ENCODE data around the gene MRM3.
"Not testable (repeated sequence)": the region's sequence is repeated elsewhere in the genome, so short reads cannot be mapped to it uniquely, and the experiment has no call there.

The MRM3 gene

GRCh38 chr17:742147-742793 is 39.9 kb upstream of the MRM3 start:
- no peak for DNase-seq
- Histone ChIP-seq H3K4me3 (ENCODE audit: low read depth, low read length) (no peak overlapping the region), H3K27me3 (no peaks in the 10 kb centered on the region), H3K4me1 (no peaks in the 10 kb centered on the region), H3K36me3 (peaks cover 31% of the 10 kb centered on the region), H3K9me3 (no peaks in the 10 kb centered on the region)
- TF ChIP-seq, protein P1, sequence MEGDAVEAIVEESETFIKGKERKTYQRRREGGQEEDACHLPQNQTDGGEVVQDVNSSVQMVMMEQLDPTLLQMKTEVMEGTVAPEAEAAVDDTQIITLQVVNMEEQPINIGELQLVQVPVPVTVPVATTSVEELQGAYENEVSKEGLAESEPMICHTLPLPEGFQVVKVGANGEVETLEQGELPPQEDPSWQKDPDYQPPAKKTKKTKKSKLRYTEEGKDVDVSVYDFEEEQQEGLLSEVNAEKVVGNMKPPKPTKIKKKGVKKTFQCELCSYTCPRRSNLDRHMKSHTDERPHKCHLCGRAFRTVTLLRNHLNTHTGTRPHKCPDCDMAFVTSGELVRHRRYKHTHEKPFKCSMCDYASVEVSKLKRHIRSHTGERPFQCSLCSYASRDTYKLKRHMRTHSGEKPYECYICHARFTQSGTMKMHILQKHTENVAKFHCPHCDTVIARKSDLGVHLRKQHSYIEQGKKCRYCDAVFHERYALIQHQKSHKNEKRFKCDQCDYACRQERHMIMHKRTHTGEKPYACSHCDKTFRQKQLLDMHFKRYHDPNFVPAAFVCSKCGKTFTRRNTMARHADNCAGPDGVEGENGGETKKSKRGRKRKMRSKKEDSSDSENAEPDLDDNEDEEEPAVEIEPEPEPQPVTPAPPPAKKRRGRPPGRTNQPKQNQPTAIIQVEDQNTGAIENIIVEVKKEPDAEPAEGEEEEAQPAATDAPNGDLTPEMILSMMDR (IDR thresholded peaks at IDR 0.05; ENCODE audit: low read depth, low read length) = no peak

GRCh38 chr17:743139-743538 is 39.0 kb upstream of the MRM3 start:
- no peaks in the 10 kb centered on the region for H3K9me3 ChIP-seq
- H3K27me3 ChIP-seq = no peaks in the 10 kb centered on the region
- DNase-seq = no peak
- H3K4me3 ChIP-seq (ENCODE audit: low read depth, low read length) = no peak overlapping the region
- H3K36me3 ChIP-seq = peaks cover 36% of the 10 kb centered on the region
- TF ChIP-seq, protein P1 (IDR thresholded peaks at IDR 0.05; ENCODE audit: low read depth, low read length) = no peak
- H3K4me1 ChIP-seq = no peaks in the 10 kb centered on the region

- Histone ChIP-seq H3K27me3 (no peaks in the 10 kb centered on the region), H3K4me3 (ENCODE audit: low read depth, low read length) (no peak overlapping the region), H3K9me3 (no peaks in the 10 kb centered on the region), H3K4me1 (no peaks in the 10 kb centered on the region), H3K36me3 (peaks cover 31% of the 10 kb centered on the region)
- TF ChIP-seq, protein P1 (IDR thresholded peaks at IDR 0.05; ENCODE audit: low read depth, low read length) = no peak
- DNase-seq = no peak
These were observed 37.2 kb upstream of the MRM3 start for GRCh38 chr17:744937-745336.

DNA sequence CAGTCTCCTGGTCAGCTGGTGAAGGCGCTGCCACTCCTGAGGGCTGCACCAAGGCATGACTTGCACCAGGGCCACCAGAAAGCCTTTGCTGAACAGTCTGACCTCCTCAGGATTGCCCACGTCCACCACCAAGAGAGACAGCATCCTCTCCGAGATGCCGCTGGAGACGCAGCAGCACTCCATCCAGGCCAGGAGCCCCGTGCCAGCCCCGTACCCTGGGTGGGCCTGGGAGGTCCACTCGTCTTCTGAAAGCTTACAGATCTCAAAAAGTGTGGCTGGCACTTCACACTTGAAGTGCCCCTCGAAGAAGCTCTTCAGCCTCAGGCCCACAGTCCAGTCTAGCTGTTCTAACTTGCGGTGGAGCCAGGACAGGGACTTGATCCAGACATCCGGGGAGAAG is 36.7 kb upstream of the MRM3 start:
- TF ChIP-seq, protein P1 (IDR thresholded peaks at IDR 0.05; ENCODE audit: low read depth, low read length) = no peak
- Histone ChIP-seq H3K4me1 (no peaks in the 10 kb centered on the region), H3K9me3 (no peaks in the 10 kb centered on the region), H3K27me3 (no peaks in the 10 kb centered on the region), H3K4me3 (ENCODE audit: low read depth, low read length) (no peak overlapping the region), H3K36me3 (peaks cover 31% of the 10 kb centered on the region)
- DNase-seq = no peak

GRCh38 chr17:746181-746580 is 36.0 kb upstream of the MRM3 start:
- no peaks in the 10 kb centered on the region for H3K4me1 ChIP-seq
- TF ChIP-seq, protein P1 (IDR thresholded peaks at IDR 0.05; ENCODE audit: low read depth, low read length) = no peak

GRCh38 chr17:746783-747629 is 35.1 kb upstream of the MRM3 start:
- TF ChIP-seq, protein P1 (IDR thresholded peaks at IDR 0.05; ENCODE audit: low read depth, low read length) = no peak
- H3K4me1 ChIP-seq = no peaks in the 10 kb centered on the region
- peaks cover 31% of the 10 kb centered on the region for H3K36me3 ChIP-seq
- no peaks in the 10 kb centered on the region for H3K9me3 ChIP-seq
- no peaks in the 10 kb centered on the region for H3K27me3 ChIP-seq
- DNase-seq = no peak
- no peak overlapping the region for H3K4me3 ChIP-seq (ENCODE audit: low read depth, low read length)

More at GRCh38 chr17:746181-746580, 36.0 kb upstream of the MRM3 start:
- no peaks in the 10 kb centered on the region for H3K9me3 ChIP-seq
- peaks cover 31% of the 10 kb centered on the region for H3K36me3 ChIP-seq
- H3K27me3 ChIP-seq = no peaks in the 10 kb centered on the region
- no peak overlapping the region for H3K4me3 ChIP-seq (ENCODE audit: low read depth, low read length)
- DNase-seq = no peak

DNA sequence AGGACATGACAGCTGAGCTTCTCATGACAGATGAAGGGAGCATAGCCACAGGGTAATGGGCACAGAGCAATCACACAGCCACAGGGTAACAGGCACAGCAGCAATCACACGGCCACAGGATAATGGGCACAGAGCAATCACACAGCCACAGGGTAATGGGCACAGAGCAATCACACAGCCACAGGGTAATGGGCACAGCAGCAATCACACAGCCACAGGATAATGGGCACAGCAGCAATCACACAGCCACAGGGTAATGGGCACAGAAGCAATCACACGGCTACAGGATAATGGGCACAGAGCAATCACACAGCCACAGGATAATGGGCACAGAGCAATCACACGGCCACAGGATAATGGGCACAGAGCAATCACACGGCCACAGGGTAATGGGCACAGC is 33.5 kb upstream of the MRM3 start:
- H3K4me3 ChIP-seq (ENCODE audit: low read depth, low read length); H3K4me1 ChIP-seq; H3K9me3 ChIP-seq; H3K27me3 ChIP-seq; DNase-seq: not testable (repeated sequence)
- peaks cover 31% of the 10 kb centered on the region for H3K36me3 ChIP-seq

- not testable (repeated sequence) for DNase-seq; H3K4me3 ChIP-seq (ENCODE audit: low read depth, low read length); H3K27me3 ChIP-seq; H3K4me1 ChIP-seq; H3K9me3 ChIP-seq
- H3K36me3 ChIP-seq = peaks cover 27% of the 10 kb centered on the region
These were observed 32.8 kb upstream of the MRM3 start for GRCh38 chr17:749359-749758.
